HG03565 (cell line): ENCODE results near the gene FABP6.

Experiments used
- ATAC-seq: cut with Tn5 transposase; IDR thresholded peaks from one replicate; pipeline ENCODE4 v1.9.1; 2021; ENCODE audit warnings: mild to moderate bottlenecking, moderate library complexity; ENCODE audit not compliant: unreplicated experiment

The FABP6 gene

GRCh38 chr5:160287378-160288051 is 58.2 kb downstream of the FABP6 start:
- ATAC-seq, result no peak
